Measurements from ENCODE around the gene SLC2A11. TPM values are rescaled to one million over a fixed set of nuclear protein-coding genes. Genes with fewer than 3 reads are reported as not detected.

Gene SLC2A11
- total RNA-seq, 1 experiment from 2014 or later = 17.2 TPM

- peaks cover 8 to 13% of the 10 kb centered on the region in 2 experiments; a peak in 3 of 4 replicates for H3K36me3 ChIP-seq (ENCODE audit: control insufficient read depth in 1 of 2, insufficient read depth in 2 of 2, low read length in 2 of 2)
- no peak overlapping the region for H3K4me3 ChIP-seq (replicated peaks in 1 of 2; ENCODE audit: low read depth in 1 of 2, low read length in 2 of 2)
- H3K4me1 ChIP-seq (ENCODE audit: control insufficient read depth in 1 of 2, insufficient read depth in 2 of 2, low read length in 2 of 2) = no peaks in the 10 kb centered on the region
- CTCF ChIA-PET = no interaction called here
- no peak overlapping the region for H2AFZ ChIP-seq (ENCODE audit: low read depth, low read length, poor library complexity, severe bottlenecking)
- DNase-seq (ENCODE audit: low read depth, low spot score) = no peak
- no peak overlapping the region for H3K27ac ChIP-seq (ENCODE audit: low read depth, low read length)
- no peaks in the 10 kb centered on the region for H3K9me3 ChIP-seq (ENCODE audit: control insufficient read depth in 1 of 2, insufficient read depth in 1 of 2, low read depth in 1 of 2, low read length in 2 of 2)
- no TSS peak for BruUV-seq (replicated peaks)
- intact Hi-C loops (cut with micrococcal nuclease) = no loop called here
- no peaks in the 10 kb centered on the region for H3K27me3 ChIP-seq (ENCODE audit: insufficient read depth, low read length)
- POLR2A ChIA-PET = no interaction called here
- H4K20me1 ChIP-seq (ENCODE audit: insufficient read depth) = no peaks in the 10 kb centered on the region
- H3K9me2 ChIP-seq (ENCODE audit: insufficient read depth) = no peaks in the 10 kb centered on the region
- H3K4me2 ChIP-seq (ENCODE audit: low read length) = no peak overlapping the region
- H3K9ac ChIP-seq (ENCODE audit: low read length) = no peak overlapping the region
- no peak for ATAC-seq
- RAD21 ChIA-PET (ENCODE audit: low non-redundant PET in 1 of 2, low total read pairs in 2 of 2, uncharacterized antibody in 2 of 2, unreplicated experiment in 2 of 2) = no interaction called here
- no peaks in the 10 kb centered on the region for H3K79me2 ChIP-seq (ENCODE audit: insufficient read depth, low read length)
- TF ChIP-seq YY1 (IDR thresholded peaks at IDR 0.05; ENCODE audit: extremely low read depth, insufficient replicate concordance, low read depth, low read length) = no peak
- no peak for TF ChIP-seq REST (IDR thresholded peaks at IDR 0.05; ENCODE audit: low read depth)
- no peak for TF ChIP-seq MAX (IDR thresholded peaks at IDR 0.05)
- TF ChIP-seq CBX3 (IDR thresholded peaks at IDR 0.05; ENCODE audit: low read depth) = no peak
- TF ChIP-seq EZH2 (IDR thresholded peaks at IDR 0.05) = no peak
- TF ChIP-seq SP1 (IDR thresholded peaks at IDR 0.05; ENCODE audit: low read depth) = no peak
- no peak for TF ChIP-seq POLR2A (IDR thresholded peaks at IDR 0.05; ENCODE audit: borderline replicate concordance, extremely low read depth, insufficient read depth, insufficient read length)
- TF ChIP-seq ZFX (IDR thresholded peaks at IDR 0.05) = no peak
- TF ChIP-seq JUND (IDR thresholded peaks at IDR 0.05) = no peak
- no peak for TF ChIP-seq SIN3A (IDR thresholded peaks at IDR 0.05; ENCODE audit: low read depth)
- TF ChIP-seq TCF7L2 (IDR thresholded peaks at IDR 0.05; ENCODE audit: borderline replicate concordance, extremely low read depth, insufficient read depth, insufficient read length) = no peak
- no peak for TF ChIP-seq ZBTB33 (IDR thresholded peaks at IDR 0.05; ENCODE audit: extremely low read depth, insufficient replicate concordance, low read length)
- no peak for TF ChIP-seq FOSL1 (IDR thresholded peaks at IDR 0.05; ENCODE audit: low read depth)
- no peak for TF ChIP-seq ATF3 (IDR thresholded peaks at IDR 0.05)
- no peak for TF ChIP-seq RAD21 (IDR thresholded peaks at IDR 0.05; ENCODE audit: low read depth)
- no peak for TF ChIP-seq CTCF (IDR thresholded peaks at IDR 0.05 in 2 of 3, conservative IDR thresholded peaks at IDR 0.05 in 1 of 3; ENCODE audit: borderline replicate concordance in 1 of 3, insufficient read depth in 1 of 3, low read depth in 2 of 3, low read length in 2 of 3)
- TF ChIP-seq ZNF274 (IDR thresholded peaks at IDR 0.05; ENCODE audit: low read depth, low read length) = no peak
- TF ChIP-seq ELF1 (IDR thresholded peaks at IDR 0.05; ENCODE audit: borderline replicate concordance, low read depth) = no peak
- no peak for TF ChIP-seq CEBPB (IDR thresholded peaks at IDR 0.05; ENCODE audit: low read depth)
- no peak for TF ChIP-seq EGR1 (IDR thresholded peaks at IDR 0.05; ENCODE audit: low read depth)
Observed at GRCh38 chr22:23812378-23812777, 45.3 kb upstream of the SLC2A11 start.
